GM23338 (cell line): ENCODE data around the gene PLA2G4F. TPM values are rescaled to one million over a fixed set of nuclear protein-coding genes. Genes with fewer than 3 reads are reported as not detected.

Experiments used
- ATAC-seq: fragments of 200-7000 bp; cut with Tn5 transposase; 3 replicates; pipeline ENCODE4 v1.9.1; 2020
- DNase-seq: peaks from one replicate; pipeline ENCODE4 v3.0.0-alpha.2; 2015; ENCODE audit warnings: low spot score
- H2AFZ ChIP-seq: fragments of 200-600 bp; sonication (generic); 2 replicates; pipeline ENCODE4 v1.8.0; 2016; ENCODE audit warnings: antibody characterized with exemption, mild to moderate bottlenecking, moderate library complexity
- H3F3A ChIP-seq: fragments of 200-600 bp; sonication (generic); replicated peaks from 2 replicates; pipeline ENCODE4 v1.8.0; 2017; ENCODE audit warnings: antibody characterized with exemption, mixed run types, low read depth
- H3K27ac ChIP-seq: fragments of 200-600 bp; sonication (generic); 2 replicates; pipeline ENCODE4 v1.6.1; 2016; ENCODE audit warnings: low read depth
- H3K27me3 ChIP-seq: fragments of 200-600 bp; sonication (generic); 2 replicates; pipeline ENCODE4 v1.8.0; 2016; ENCODE audit warnings: mild to moderate bottlenecking, mixed run types, moderate library complexity; ENCODE audit not compliant: insufficient read depth
- H3K36me3 ChIP-seq: fragments of 200-600 bp; sonication (generic); 2 replicates; pipeline ENCODE4 v1.8.0; 2016; ENCODE audit warnings: mild to moderate bottlenecking; ENCODE audit not compliant: insufficient read depth
- H3K4me1 ChIP-seq: fragments of 200-600 bp; sonication (generic); 2 replicates; pipeline ENCODE4 v1.8.0; 2016; ENCODE audit warnings: mild to moderate bottlenecking, moderate library complexity; ENCODE audit not compliant: insufficient read depth
- H3K4me2 ChIP-seq: fragments of 200-600 bp; sonication (generic); 2 replicates; pipeline ENCODE4 v1.7.1; 2017; ENCODE audit warnings: mixed run types
- H3K4me3 ChIP-seq: fragments of 200-600 bp; sonication (generic); 2 replicates; pipeline ENCODE4 v1.6.1; 2016; ENCODE audit warnings: mixed run types
- H3K79me2 ChIP-seq: fragments of 200-600 bp; sonication (generic); replicated peaks from 2 replicates; pipeline ENCODE4 v1.8.0; 2017; ENCODE audit warnings: mild to moderate bottlenecking; ENCODE audit not compliant: insufficient read depth
- H3K9me2 ChIP-seq: fragments of 200-600 bp; sonication (generic); 2 replicates; pipeline ENCODE4 v1.8.0; 2017; ENCODE audit not compliant: insufficient read depth
- H4K20me1 ChIP-seq: fragments of 200-600 bp; sonication (generic); replicated peaks from 2 replicates; pipeline ENCODE4 v1.8.0; 2017; ENCODE audit warnings: mild to moderate bottlenecking; ENCODE audit not compliant: insufficient read depth
- H3K27ac Mint-ChIP-seq: 2 replicates; pipeline ENCODE4 v1.8.0; 2020; ENCODE audit warnings: inconsistent platforms, mild to moderate bottlenecking, moderate library complexity, mixed read lengths
- H3K27me3 Mint-ChIP-seq: 3 replicates; pipeline ENCODE4 v1.8.0; 2022; ENCODE audit warnings: low read depth, mild to moderate bottlenecking, moderate library complexity, mixed read lengths, inconsistent platforms; ENCODE audit not compliant: insufficient read depth, poor library complexity
- H3K36me3 Mint-ChIP-seq: 3 replicates; pipeline ENCODE4 v1.8.0; 2021; ENCODE audit warnings: low read depth, mild to moderate bottlenecking, inconsistent platforms, moderate library complexity, mixed read lengths
- H3K4me1 Mint-ChIP-seq: 3 replicates; pipeline ENCODE4 v1.8.0; 2020; ENCODE audit warnings: mild to moderate bottlenecking, inconsistent platforms, mixed read lengths
- H3K4me3 Mint-ChIP-seq: 3 replicates; pipeline ENCODE4 v1.8.0; 2021; ENCODE audit warnings: moderate library complexity, mild to moderate bottlenecking, inconsistent platforms, mixed read lengths
- H3K9me3 Mint-ChIP-seq: 3 replicates; pipeline ENCODE4 v1.8.0; 2020; ENCODE audit warnings: moderate library complexity, mild to moderate bottlenecking, inconsistent platforms, mixed read lengths
- CREB1 ChIP-seq: fragments of 250-450 bp; sonication (Bioruptor Pico); IDR thresholded peaks from 2 replicates; pipeline ENCODE4 v1.5.0; 2020; ENCODE audit warnings: low read depth, mild to moderate bottlenecking, moderate library complexity
- CTCF ChIP-seq, 2 experiments: fragments of 200-600 bp in 1 of 2; sonication (generic) in 1 of 2; conservative IDR thresholded peaks; 2 replicates each; pipeline versions ENCODE4 v1.5.1 to v1.6.1; 2016 to 2017; ENCODE audit warnings: antibody characterized with exemption in 2 of 2, low read depth in 2 of 2, mild to moderate bottlenecking in 2 of 2, moderate library complexity in 1 of 2
- ETS1 ChIP-seq: IDR thresholded peaks from 2 replicates; pipeline ENCODE4 v1.6.1; 2016; ENCODE audit warnings: antibody characterized with exemption
- EZH2 ChIP-seq: fragments of 200-600 bp; sonication (generic); IDR thresholded peaks from one replicate; pipeline ENCODE4 v1.8.0; 2017; ENCODE audit warnings: antibody characterized with exemption, mild to moderate bottlenecking, low read depth; ENCODE audit not compliant: unreplicated experiment
- EZH2phosphoT487 ChIP-seq: fragments of 200-600 bp; sonication (generic); IDR thresholded peaks from one replicate; pipeline ENCODE4 v1.8.1; 2018; ENCODE audit warnings: antibody characterized with exemption; ENCODE audit not compliant: unreplicated experiment
- JUNB ChIP-seq: IDR thresholded peaks from one replicate; pipeline ENCODE4 v1.6.1; 2016; ENCODE audit warnings: antibody characterized with exemption; ENCODE audit not compliant: unreplicated experiment
- NANOG ChIP-seq: IDR thresholded peaks from 2 replicates; pipeline ENCODE4 v1.6.1; 2016; ENCODE audit warnings: antibody characterized with exemption, borderline replicate concordance
- POLR2AphosphoS5 ChIP-seq: IDR thresholded peaks from 2 replicates; pipeline ENCODE4 v1.6.1; 2016; ENCODE audit warnings: antibody characterized with exemption, low read depth
- STAT1 ChIP-seq: IDR thresholded peaks from one replicate; pipeline ENCODE4 v1.6.1; 2016; ENCODE audit warnings: antibody characterized with exemption; ENCODE audit not compliant: unreplicated experiment
- ZNF331 ChIP-seq: fragments of 250-450 bp; sonication (Bioruptor Pico); IDR thresholded peaks from 2 replicates; pipeline ENCODE4 v1.5.0; 2020; ENCODE audit warnings: low read depth, mild to moderate bottlenecking, moderate library complexity
- ZNF462 ChIP-seq: fragments of 250-450 bp; sonication (Bioruptor Pico); IDR thresholded peaks from 2 replicates; pipeline ENCODE4 v1.5.0; 2020; ENCODE audit warnings: mild to moderate bottlenecking, moderate library complexity
- polyA plus RNA-seq: library from polyadenylated mRNA; unstranded; fragments of >200 nt; fragmentation: Nextera tagmentation; extraction: Ambion mirVana; gene quantifications from 2 replicates; pipeline ENCODE4 v1.2.1, GENCODE V29; 2016
- total RNA-seq: library from RNA; depleted of rRNA; stranded (reverse); fragments of >200 nt; shearing (Covaris generic); gene quantifications from 2 replicates; pipeline ENCODE4 v1.2.3, GENCODE V29; 2014

PLA2G4F gene
- total and polyA plus RNA-seq, 2 experiments from 2014 or later: not detected

- TF ChIP-seq ZNF462 (CRISPR knock-in tag) (no peak), POLR2AphosphoS5 (no peak), CREB1 (no peak), ZNF331 (no peak), JUNB (no peak), EZH2phosphoT487 (no peak), ETS1 (no peak), STAT1 (no peak)
Observed at GRCh38 chr15:42203891-42204290, 47.5 kb upstream of the PLA2G4F start (continued).

- ATAC-seq: no peak
- H3K36me3 Mint-ChIP-seq: peaks cover 5% of the 10 kb centered on the region; the same call in 2 of the 3 replicates
- peaks cover 5% of the 10 kb centered on the region for H3K4me1 Mint-ChIP-seq
- Histone ChIP-seq H3K27me3 (no peaks in the 10 kb centered on the region), H3K79me2 (peaks cover 28% of the 10 kb centered on the region), H3K36me3 (no peaks in the 10 kb centered on the region), H3F3A (no peaks in the 10 kb centered on the region), H2AFZ (no peak overlapping the region), H3K4me3 (no peak overlapping the region), H3K27ac (no peak overlapping the region), H3K9me2 (no peaks in the 10 kb centered on the region), H3K4me1 (peaks cover 5% of the 10 kb centered on the region; the same call in 1 of the 2 replicates), H4K20me1 (peaks cover 3% of the 10 kb centered on the region; the same call in 1 of the 2 replicates), H3K4me2 (no peak overlapping the region)
- H3K27ac Mint-ChIP-seq: no peak overlapping the region
- no peaks in the 10 kb centered on the region for H3K9me3 Mint-ChIP-seq
- DNase-seq: no peak
- no peak overlapping the region for H3K4me3 Mint-ChIP-seq
- H3K27me3 Mint-ChIP-seq: peaks cover 2% of the 10 kb centered on the region
- TF ChIP-seq POLR2AphosphoS5 (no peak), EZH2 (no peak), JUNB (no peak), CTCF (conservative IDR thresholded peaks at IDR 0.05; ENCODE audit: low read depth in 2 of 2) (no peak), ZNF331 (no peak), NANOG (no peak), STAT1 (no peak), ETS1 (no peak)
Observed at GRCh38 chr15:42202653-42203052, 46.2 kb upstream of the PLA2G4F start.
